Panc1 (cell line): ENCODE data around the gene ZSCAN21. TPM values are rescaled to one million over a fixed set of nuclear protein-coding genes. Genes with fewer than 3 reads are reported as not detected.

Source experiments
- ATAC-seq: fragments of 200-7000 bp; cut with Tn5 transposase; 2 replicates; pipeline ENCODE4 v1.9.1; 2020; ENCODE audit warnings: mild to moderate bottlenecking, moderate library complexity
- BruUV-seq: library from RNA; stranded (reverse); fragments of 400-500 nt; replicated peaks from 2 replicates; lab custom pipeline; 2021; lab: Mats Ljungman, UMichigan
- CTCF ChIA-PET: fragments of 300-600 bp; sonication (Branson Sonifier 250); formaldehyde crosslinking; loops from one replicate; lab custom pipeline; 2022; ENCODE audit warnings: antibody characterized with exemption; lab: Charles Lee
- POLR2A ChIA-PET: fragments of 300-600 bp; sonication (Branson Sonifier 250); formaldehyde crosslinking; loops from one replicate; lab custom pipeline; 2022; ENCODE audit warnings: antibody characterized with exemption; lab: Charles Lee
- DNase-seq: peaks from one replicate; pipeline ENCODE4 v3.0.0-alpha.2; 2010; ENCODE audit warnings: low read depth, low spot score
- H3K27ac ChIP-seq: 2 replicates; pipeline ENCODE4 v1.5.1; 2011; ENCODE audit warnings: mild to moderate bottlenecking, low read length, inconsistent platforms
- H3K27me3 ChIP-seq: fragments of 200-500 bp; sonication (Bioruptor generic); 2 replicates; pipeline ENCODE4 v1.6.0; 2014; ENCODE audit warnings: low read length, inconsistent platforms; ENCODE audit not compliant: control insufficient read depth, insufficient read depth
- H3K36me3 ChIP-seq: fragments of 200-500 bp; sonication (Bioruptor generic); 2 replicates; pipeline ENCODE4 v1.5.1; 2014; ENCODE audit warnings: inconsistent platforms, mild to moderate bottlenecking, low read length, moderate library complexity; ENCODE audit not compliant: control insufficient read depth, insufficient read depth
- H3K4me1 ChIP-seq: 2 replicates; pipeline ENCODE4 v1.5.1; 2011; ENCODE audit warnings: inconsistent platforms, mild to moderate bottlenecking, low read length, moderate library complexity; ENCODE audit not compliant: control insufficient read depth, insufficient read depth
- H3K4me3 ChIP-seq, 2 experiments: 2 replicates each; pipeline ENCODE4 v1.5.1; 2011 to 2012; ENCODE audit warnings: low read depth in 2 of 2, low read length in 2 of 2, mild to moderate bottlenecking in 2 of 2, inconsistent platforms in 1 of 2, moderate library complexity in 1 of 2
- H3K9me3 ChIP-seq: fragments of 200-500 bp; sonication (Bioruptor generic); 2 replicates; pipeline ENCODE4 v1.5.1; 2014; ENCODE audit warnings: low read depth, mild to moderate bottlenecking, inconsistent platforms, low read length, moderate library complexity; ENCODE audit not compliant: control insufficient read depth, insufficient read depth
- POLR2AphosphoS5 ChIP-seq: IDR thresholded peaks from 2 replicates; pipeline ENCODE4 v1.6.1; 2012; ENCODE audit warnings: mild to moderate bottlenecking, low read depth, low read length, moderate library complexity
- SIN3A ChIP-seq: IDR thresholded peaks from 2 replicates; pipeline ENCODE4 v1.6.1; 2012; ENCODE audit warnings: low read depth, mild to moderate bottlenecking, low read length, moderate library complexity, borderline replicate concordance; ENCODE audit not compliant: insufficient read depth
- TCF7L2 ChIP-seq: IDR thresholded peaks from 2 replicates; pipeline ENCODE4 v1.6.1; 2011; ENCODE audit warnings: mild to moderate bottlenecking, low read depth, low read length, inconsistent platforms
- in situ Hi-C: cut with HindIII; loops from 2 replicates; pipeline ENCODE4 v1.10.0; 2016; ENCODE audit warnings: low sequenced_read_pairs, low pct_unique_long_range_greater_than_20kb
- intact Hi-C: fragments of 100-400 bp; cut with micrococcal nuclease; formaldehyde crosslinking; loops from one replicate; pipeline ENCODE4 v1.10.0; 2022; ENCODE audit not compliant: unreplicated experiment
- microRNA-seq: library from miRNA; unstranded; fragments of <30 nt; microRNA quantifications from one replicate; pipeline ENCODE4 v1.1.0, GENCODE V29; 2020; ENCODE audit not compliant: unreplicated experiment
- total RNA-seq: library from RNA; stranded (reverse); gene quantifications from one replicate; pipeline ENCODE4 v1.2.1, GENCODE V29; 2021; ENCODE audit not compliant: unreplicated experiment
- TF ChIP-seq, protein P1 (sequence below): fragments of 450-650 bp; IDR thresholded peaks from 2 replicates; pipeline ENCODE4 v1.5.1; 2017; ENCODE audit warnings: mild to moderate bottlenecking
- TF ChIP-seq, protein P2 (sequence below), 2 experiments: IDR thresholded peaks; 2 replicates each; pipeline ENCODE4 v1.6.1; 2011 to 2012; ENCODE audit warnings: low read depth in 2 of 2, control low read depth in 1 of 2, low read length in 1 of 2, mild to moderate bottlenecking in 1 of 2, moderate library complexity in 1 of 2; ENCODE audit not compliant: insufficient read depth in 1 of 2

The ZSCAN21 gene
- total RNA-seq, 1 experiment from 2014 or later, result 13.4 TPM

DNA sequence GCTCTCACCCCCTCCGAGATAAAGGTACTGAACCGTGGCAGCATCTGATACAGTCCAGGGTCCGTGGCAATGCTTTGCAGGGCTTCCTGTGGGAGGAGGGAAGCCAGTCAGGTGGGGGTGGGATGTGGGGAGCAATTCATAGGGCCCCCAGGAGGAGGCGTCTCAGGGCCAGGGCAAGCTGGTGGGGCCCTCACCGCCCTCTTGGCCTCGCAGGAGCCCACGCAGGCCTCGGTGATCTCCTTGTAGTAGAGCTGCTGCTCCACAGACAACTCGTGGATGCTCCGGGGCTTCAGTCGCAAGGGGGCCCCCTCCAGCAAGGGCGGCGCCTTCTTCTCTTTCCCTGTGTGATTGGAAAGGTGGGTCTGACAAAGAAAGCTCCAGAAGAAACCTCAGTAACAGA is 62.3 kb downstream of the ZSCAN21 start:
- Histone ChIP-seq H3K9me3 (no peaks in the 10 kb centered on the region), H3K4me1 (no peaks in the 10 kb centered on the region), H3K27me3 (no peaks in the 10 kb centered on the region), H3K36me3 (no peaks in the 10 kb centered on the region; the same call in 1 of the 2 replicates), H3K27ac (no peak overlapping the region), H3K4me3 (no peak overlapping the region)
- DNase-seq, result no peak
- no peak for ATAC-seq
- BruUV-seq, result no TSS peak
- intact Hi-C loops (no loop called here), in situ Hi-C loops (no loop called here)
- CTCF ChIA-PET, result interaction anchor here (0.6 to 1.7 kb wide), 2 partner anchors 9 to 18 kb away, joined by 3 to 4 read pairs; no protein-coding TSS in a partner anchor
- POLR2A ChIA-PET, result no interaction called here
- TF ChIP-seq, protein P1, sequence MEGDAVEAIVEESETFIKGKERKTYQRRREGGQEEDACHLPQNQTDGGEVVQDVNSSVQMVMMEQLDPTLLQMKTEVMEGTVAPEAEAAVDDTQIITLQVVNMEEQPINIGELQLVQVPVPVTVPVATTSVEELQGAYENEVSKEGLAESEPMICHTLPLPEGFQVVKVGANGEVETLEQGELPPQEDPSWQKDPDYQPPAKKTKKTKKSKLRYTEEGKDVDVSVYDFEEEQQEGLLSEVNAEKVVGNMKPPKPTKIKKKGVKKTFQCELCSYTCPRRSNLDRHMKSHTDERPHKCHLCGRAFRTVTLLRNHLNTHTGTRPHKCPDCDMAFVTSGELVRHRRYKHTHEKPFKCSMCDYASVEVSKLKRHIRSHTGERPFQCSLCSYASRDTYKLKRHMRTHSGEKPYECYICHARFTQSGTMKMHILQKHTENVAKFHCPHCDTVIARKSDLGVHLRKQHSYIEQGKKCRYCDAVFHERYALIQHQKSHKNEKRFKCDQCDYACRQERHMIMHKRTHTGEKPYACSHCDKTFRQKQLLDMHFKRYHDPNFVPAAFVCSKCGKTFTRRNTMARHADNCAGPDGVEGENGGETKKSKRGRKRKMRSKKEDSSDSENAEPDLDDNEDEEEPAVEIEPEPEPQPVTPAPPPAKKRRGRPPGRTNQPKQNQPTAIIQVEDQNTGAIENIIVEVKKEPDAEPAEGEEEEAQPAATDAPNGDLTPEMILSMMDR, result no peak
- TF ChIP-seq SIN3A, result no peak
- TF ChIP-seq, protein P2, sequence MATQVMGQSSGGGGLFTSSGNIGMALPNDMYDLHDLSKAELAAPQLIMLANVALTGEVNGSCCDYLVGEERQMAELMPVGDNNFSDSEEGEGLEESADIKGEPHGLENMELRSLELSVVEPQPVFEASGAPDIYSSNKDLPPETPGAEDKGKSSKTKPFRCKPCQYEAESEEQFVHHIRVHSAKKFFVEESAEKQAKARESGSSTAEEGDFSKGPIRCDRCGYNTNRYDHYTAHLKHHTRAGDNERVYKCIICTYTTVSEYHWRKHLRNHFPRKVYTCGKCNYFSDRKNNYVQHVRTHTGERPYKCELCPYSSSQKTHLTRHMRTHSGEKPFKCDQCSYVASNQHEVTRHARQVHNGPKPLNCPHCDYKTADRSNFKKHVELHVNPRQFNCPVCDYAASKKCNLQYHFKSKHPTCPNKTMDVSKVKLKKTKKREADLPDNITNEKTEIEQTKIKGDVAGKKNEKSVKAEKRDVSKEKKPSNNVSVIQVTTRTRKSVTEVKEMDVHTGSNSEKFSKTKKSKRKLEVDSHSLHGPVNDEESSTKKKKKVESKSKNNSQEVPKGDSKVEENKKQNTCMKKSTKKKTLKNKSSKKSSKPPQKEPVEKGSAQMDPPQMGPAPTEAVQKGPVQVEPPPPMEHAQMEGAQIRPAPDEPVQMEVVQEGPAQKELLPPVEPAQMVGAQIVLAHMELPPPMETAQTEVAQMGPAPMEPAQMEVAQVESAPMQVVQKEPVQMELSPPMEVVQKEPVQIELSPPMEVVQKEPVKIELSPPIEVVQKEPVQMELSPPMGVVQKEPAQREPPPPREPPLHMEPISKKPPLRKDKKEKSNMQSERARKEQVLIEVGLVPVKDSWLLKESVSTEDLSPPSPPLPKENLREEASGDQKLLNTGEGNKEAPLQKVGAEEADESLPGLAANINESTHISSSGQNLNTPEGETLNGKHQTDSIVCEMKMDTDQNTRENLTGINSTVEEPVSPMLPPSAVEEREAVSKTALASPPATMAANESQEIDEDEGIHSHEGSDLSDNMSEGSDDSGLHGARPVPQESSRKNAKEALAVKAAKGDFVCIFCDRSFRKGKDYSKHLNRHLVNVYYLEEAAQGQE (IDR thresholded peaks at IDR 0.05; ENCODE audit: insufficient read depth in 1 of 2, low read depth in 2 of 2, low read length in 1 of 2), result no peak
- TF ChIP-seq POLR2AphosphoS5, result no peak
- no peak for TF ChIP-seq TCF7L2

Small RNAs within 50 kb of the gene (microRNA-seq; reads per million reads assigned to microRNA genes)
- gene MIR106B, result 5,670 reads per million, percentile 91 among the genes with 10 or more reads in this experiment
- gene MIR25, result 906 reads per million, percentile 80 among the genes with 10 or more reads in this experiment
- 8,594 reads per million, percentile 95 among the genes with 10 or more reads in this experiment for gene MIR93

Other genes starting within 250 kb of the ZSCAN21 start
- gene CYP3A43, start 221.8 kb upstream of the ZSCAN21 start, total RNA-seq, result not detected
- gene OR2AE1, start 172.7 kb upstream of the ZSCAN21 start, total RNA-seq, result not detected
- gene TRIM4, start 130.2 kb upstream of the ZSCAN21 start, total RNA-seq, result 28.1 TPM
- not detected for gene GJC3, start 120.2 kb upstream of the ZSCAN21 start, total RNA-seq
- 0.49 TPM for gene AZGP1, start 73.7 kb upstream of the ZSCAN21 start, total RNA-seq
- 55.5 TPM for gene ZKSCAN1, start 34.2 kb upstream of the ZSCAN21 start, total RNA-seq
- 32.9 TPM for gene ZNF3, start 31.9 kb downstream of the ZSCAN21 start, total RNA-seq
- gene COPS6, start 39.2 kb downstream of the ZSCAN21 start, total RNA-seq, result 182 TPM
- 258 TPM for gene MCM7, start 51.6 kb downstream of the ZSCAN21 start, total RNA-seq
- 42.6 TPM for gene AP4M1, start 51.9 kb downstream of the ZSCAN21 start, total RNA-seq
- 92.3 TPM for gene TAF6, start 69.6 kb downstream of the ZSCAN21 start, total RNA-seq
- gene CNPY4, start 69.9 kb downstream of the ZSCAN21 start, total RNA-seq, result 12.6 TPM
- gene MBLAC1, start 77.2 kb downstream of the ZSCAN21 start, total RNA-seq, result 5.2 TPM
- 224 TPM for gene LAMTOR4, start 99.1 kb downstream of the ZSCAN21 start, total RNA-seq
- 33.2 TPM for gene TRAPPC14, start 108.9 kb downstream of the ZSCAN21 start, total RNA-seq
- gene GAL3ST4, start 118.8 kb downstream of the ZSCAN21 start, total RNA-seq, result 0.98 TPM
- gene GPC2, start 127.6 kb downstream of the ZSCAN21 start, total RNA-seq, result 7.9 TPM
- gene STAG3, start 128.1 kb downstream of the ZSCAN21 start, total RNA-seq, result 1.7 TPM
- not detected for gene PVRIG, start 170.2 kb downstream of the ZSCAN21 start, total RNA-seq